Measurements from ENCODE around the gene PRKAG2.

The PRKAG2 gene

DNA sequence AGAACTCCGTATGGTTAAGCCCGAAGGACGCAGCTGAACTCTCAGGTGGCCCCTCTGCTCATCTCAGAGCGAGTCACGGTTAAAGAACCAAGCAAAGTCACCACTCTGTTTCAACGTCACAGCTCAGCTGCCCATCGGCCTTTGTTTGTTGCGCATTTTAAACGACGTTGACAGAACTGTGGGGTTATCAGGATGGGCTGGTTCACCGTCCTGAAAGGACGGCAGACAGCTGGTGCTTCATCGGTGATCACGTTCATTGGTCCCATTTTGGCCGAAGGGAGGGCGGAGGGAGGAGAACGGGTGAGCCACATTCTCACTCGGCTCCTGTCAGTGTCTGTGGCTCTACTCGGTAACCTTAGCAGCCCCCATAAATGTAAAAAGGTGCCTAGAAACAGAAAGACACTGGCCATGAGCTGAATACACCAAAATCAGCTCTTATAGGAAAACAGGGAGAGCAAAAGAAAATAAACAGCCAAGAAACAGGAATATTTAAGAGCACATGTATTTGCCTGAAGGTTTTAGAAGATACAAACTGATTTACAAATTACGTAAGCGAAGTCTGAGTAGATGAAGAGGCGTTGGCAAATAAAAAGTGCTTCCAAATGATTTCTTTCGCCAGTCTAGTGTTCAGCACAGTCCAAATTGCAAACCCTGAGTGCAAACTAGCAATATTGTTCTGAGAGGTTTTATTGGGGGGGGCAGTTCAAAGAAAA lies 8.4 kb downstream of the PRKAG2 start:
- no peak for DNase-seq (ENCODE audit: insufficient read length, low spot score)
- no peak for TF ChIP-seq CTCF (IDR thresholded peaks at IDR 0.05; ENCODE audit: insufficient read depth, missing control alignments)
- no peak for FAIRE-seq

GRCh38 chr7:151867912-151868311 lies 9.0 kb downstream of the PRKAG2 start:
- no peak for FAIRE-seq
- no peak for TF ChIP-seq CTCF (IDR thresholded peaks at IDR 0.05; ENCODE audit: insufficient read depth, missing control alignments)
- no peak for DNase-seq (ENCODE audit: insufficient read length, low spot score)

DNA sequence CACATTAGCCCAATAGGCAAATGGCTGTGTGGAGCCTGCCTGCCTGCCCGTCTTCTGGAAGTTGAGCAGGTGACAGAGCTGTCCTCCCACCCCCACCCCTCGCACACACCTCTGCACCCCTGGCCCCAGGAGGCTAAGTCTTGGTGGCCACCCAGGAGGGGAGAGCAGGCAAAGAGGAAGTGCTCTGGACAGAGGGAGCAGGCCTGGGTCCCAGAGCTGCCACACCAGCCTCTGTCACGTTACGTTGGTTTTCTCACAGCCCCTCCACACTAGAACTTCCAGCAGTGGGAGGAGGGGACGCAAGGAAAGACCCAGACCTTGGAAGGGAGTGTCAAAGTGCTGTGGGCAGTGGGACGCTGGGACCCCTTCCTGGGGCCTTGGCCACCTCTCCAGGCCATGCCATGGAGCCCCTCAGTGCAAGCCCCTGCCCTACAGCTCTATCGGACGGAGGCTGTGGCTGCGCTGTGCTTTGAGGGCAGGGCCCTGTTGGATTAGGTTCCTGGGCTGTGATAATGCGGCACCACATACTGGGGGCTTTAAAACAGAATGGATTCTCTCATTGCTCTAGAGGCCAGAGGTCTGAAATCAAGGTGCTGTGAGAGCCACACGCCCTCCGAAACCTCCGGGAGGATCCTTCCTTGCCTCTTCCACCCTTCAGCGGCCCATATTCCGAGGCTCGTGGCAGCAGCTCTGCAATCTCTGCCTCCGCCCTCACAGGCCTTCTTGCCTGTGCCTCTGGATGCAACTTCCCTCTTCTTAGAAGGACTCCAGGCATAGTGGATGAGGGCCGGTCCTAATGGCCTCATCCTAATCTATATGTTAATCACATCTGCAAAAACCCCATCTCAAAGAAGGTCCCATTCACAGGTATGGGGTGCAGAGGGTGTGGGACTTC lies 9.9 kb downstream of the PRKAG2 start:
- DNase-seq (ENCODE audit: insufficient read length, low spot score), result no peak
- no peak for FAIRE-seq
- no peak for TF ChIP-seq CTCF (IDR thresholded peaks at IDR 0.05; ENCODE audit: insufficient read depth, missing control alignments)

DNA sequence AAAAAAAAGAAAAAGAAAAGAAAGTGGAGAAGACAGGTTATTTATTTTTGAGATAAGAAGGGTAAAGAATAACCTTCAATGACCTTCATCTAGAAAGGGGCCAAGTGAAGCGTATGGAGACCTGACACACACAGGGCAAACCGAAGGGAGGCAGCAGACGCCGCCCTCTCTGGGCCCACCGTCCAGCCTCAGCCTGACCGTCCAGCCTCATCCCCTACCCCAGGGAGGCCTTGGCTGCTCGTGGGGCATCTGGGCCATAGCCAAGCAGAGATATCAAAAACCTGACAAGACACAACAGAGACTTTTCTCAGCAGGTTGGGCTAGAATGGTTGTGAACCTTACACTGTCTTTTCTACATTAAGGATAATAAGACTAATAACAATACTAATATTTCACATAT lies 10.9 kb downstream of the PRKAG2 start:
- FAIRE-seq (no peak), DNase-seq (ENCODE audit: insufficient read length, low spot score) (no peak)
- TF ChIP-seq CTCF (IDR thresholded peaks at IDR 0.05; ENCODE audit: insufficient read depth, missing control alignments), result no peak

- no peak for TF ChIP-seq CTCF (IDR thresholded peaks at IDR 0.05; ENCODE audit: insufficient read depth, missing control alignments)
- FAIRE-seq, result no peak
Observed at GRCh38 chr7:151865070-151865670, 11.7 kb downstream of the PRKAG2 start.

GRCh38 chr7:151864561-151864960 lies 12.4 kb downstream of the PRKAG2 start:
- FAIRE-seq, result no peak
- no peak for DNase-seq (ENCODE audit: insufficient read length, low spot score)
- no peak for TF ChIP-seq CTCF (IDR thresholded peaks at IDR 0.05; ENCODE audit: insufficient read depth, missing control alignments)

More at GRCh38 chr7:151865070-151865670, 11.7 kb downstream of the PRKAG2 start:
- no peak for DNase-seq (ENCODE audit: insufficient read length, low spot score)

Measured in D721Med (cell line).